Posterior cingulate gyrus (tissue), 11 donors: ENCODE measurements around the gene PIF1.
"Not testable (repeated sequence)": the region's sequence is repeated elsewhere in the genome, so short reads cannot be mapped to it uniquely, and the experiment has no call there.

Experiments used
- DNase-seq, 10 donors: peaks; one replicate each; pipeline versions ENCODE4 v3.0.0 to v3.0.0-alpha.2; 2020 to 2021; ENCODE audit warnings: mixed read lengths in 3 of 10
- intact Hi-C: fragments of 100-400 bp; cut with DNase I; formaldehyde crosslinking; loops from one replicate; pipeline ENCODE4 v1.15.1; 2023

Gene PIF1

GRCh38 chr15:64847876-64848716 is 22.6 kb upstream of the PIF1 start:
- no peak for DNase-seq
- intact Hi-C loops, result no loop called here

- DNase-seq, result peak in 1 of 10 donors; percentile 25
- intact Hi-C loops, result no loop called here
Measured at GRCh38 chr15:64847448-64847847, 22.0 kb upstream of the PIF1 start.

- intact Hi-C loops, result no loop called here
- peak in 1 of 10 donors; percentile 21 for DNase-seq
Measured at GRCh38 chr15:64847016-64847415, 21.6 kb upstream of the PIF1 start.

- peak in 1 of 10 donors; percentile 37 for DNase-seq
- intact Hi-C loops, result no loop called here
Measured at GRCh38 chr15:64845831-64846595, 20.6 kb upstream of the PIF1 start.

- intact Hi-C loops, result no loop called here
- DNase-seq, result peak in 4 of 10 donors; percentile 46 to 90 (median 68)
Measured at GRCh38 chr15:64845183-64845611, 19.8 kb upstream of the PIF1 start.

- intact Hi-C loops, result loop anchor here (5.0 kb wide), 1 partner anchor 53 kb away; no protein-coding TSS in a partner anchor
- peak in 1 of 10 donors; percentile 22 for DNase-seq
Measured at GRCh38 chr15:64844576-64845145, 19.2 kb upstream of the PIF1 start.

GRCh38 chr15:64843991-64844390 is 18.5 kb upstream of the PIF1 start:
- peak in 1 of 10 donors; percentile 59 for DNase-seq
- intact Hi-C loops, result loop anchor here (5.0 kb wide), 1 partner anchor 53 kb away; no protein-coding TSS in a partner anchor

- peak in 1 of 10 donors; percentile 57 for DNase-seq
- intact Hi-C loops, result loop anchor here (5.0 kb wide), 1 partner anchor 54 kb away; no protein-coding TSS in a partner anchor
Measured at GRCh38 chr15:64842986-64843561, 17.6 kb upstream of the PIF1 start.

- intact Hi-C loops, result loop anchor here (5.0 kb wide), 1 partner anchor 55 kb away; no protein-coding TSS in a partner anchor
- DNase-seq, result peak in 1 of 10 donors; percentile 44
Measured at GRCh38 chr15:64842096-64842939, 16.9 kb upstream of the PIF1 start.

GRCh38 chr15:64841344-64842095 is 16.1 kb upstream of the PIF1 start, which contains the start of gene PLEKHO2:
PLEKHO2 (plus strand) TSS chr15:64841915; CDS start chr15:64842017, 102 bp downstream.
- peak; percentile 82 to 98 (median 89) for DNase-seq
- intact Hi-C loops, result loop anchor here (2.0 to 5.0 kb wide), 2 partner anchors 15 to 56 kb away; no protein-coding TSS in a partner anchor

GRCh38 chr15:64841060-64841343 is 15.6 kb upstream of the PIF1 start:
- no peak for DNase-seq
- intact Hi-C loops, result loop anchor here (2.0 to 5.0 kb wide), 2 partner anchors 16 to 56 kb away; no protein-coding TSS in a partner anchor

- DNase-seq, result no peak
- intact Hi-C loops, result no loop called here
Measured at GRCh38 chr15:64837502-64837901, 12.1 kb upstream of the PIF1 start.

- intact Hi-C loops, result no loop called here
- peak in 1 of 10 donors; percentile 52 for DNase-seq
Measured at GRCh38 chr15:64836023-64836536, 10.6 kb upstream of the PIF1 start.

GRCh38 chr15:64833690-64834089 is 8.2 kb upstream of the PIF1 start:
- DNase-seq, result no peak
- intact Hi-C loops, result no loop called here

- intact Hi-C loops, result loop anchor here (5.0 kb wide), 1 partner anchor 78 kb away; no protein-coding TSS in a partner anchor
- DNase-seq, result no peak
Measured at GRCh38 chr15:64828985-64829384, 3.5 kb upstream of the PIF1 start.

GRCh38 chr15:64824929-64825430 is 467 bp downstream of the PIF1 start:
- intact Hi-C loops, result loop anchor here (5.0 kb wide), 1 partner anchor 82 kb away; no protein-coding TSS in a partner anchor
- no peak for DNase-seq

- no peak for DNase-seq
- intact Hi-C loops, result no loop called here
Measured at GRCh38 chr15:64816452-64816851, 9.0 kb downstream of the PIF1 start.

GRCh38 chr15:64814965-64815364 is 10.5 kb downstream of the PIF1 start:
- DNase-seq, intact Hi-C loops: not testable (repeated sequence)
